ENCODE measurements around the gene SLK.

Gene SLK

GRCh38 chr10:103951183-103951582 is 15.8 kb upstream of the SLK start:
- DNase-seq (ENCODE audit: low spot score) = no peak
- TF ChIP-seq CTCF (IDR thresholded peaks at IDR 0.05; ENCODE audit: extremely low read depth, insufficient read depth, missing control alignments) = no peak
- in situ Hi-C loops (cut with MboI; ENCODE audit: low pct_unique_long_range_greater_than_20kb, low sequenced_read_pairs, unreplicated experiment) = no loop called here

GRCh38 chr10:103951942-103952341 is 15.0 kb upstream of the SLK start:
- in situ Hi-C loops (cut with MboI; ENCODE audit: low pct_unique_long_range_greater_than_20kb, low sequenced_read_pairs, unreplicated experiment) = no loop called here
- TF ChIP-seq CTCF (IDR thresholded peaks at IDR 0.05; ENCODE audit: extremely low read depth, insufficient read depth, missing control alignments) = no peak
- no peak for DNase-seq (ENCODE audit: low spot score)

- DNase-seq (ENCODE audit: low spot score) = no peak
- TF ChIP-seq CTCF (IDR thresholded peaks at IDR 0.05; ENCODE audit: extremely low read depth, insufficient read depth, missing control alignments) = no peak
- in situ Hi-C loops (cut with MboI; ENCODE audit: low pct_unique_long_range_greater_than_20kb, low sequenced_read_pairs, unreplicated experiment) = no loop called here
Observed at GRCh38 chr10:103954543-103954942, 12.4 kb upstream of the SLK start.

- no peak for TF ChIP-seq CTCF (IDR thresholded peaks at IDR 0.05; ENCODE audit: extremely low read depth, insufficient read depth, missing control alignments)
- in situ Hi-C loops (cut with MboI; ENCODE audit: low pct_unique_long_range_greater_than_20kb, low sequenced_read_pairs, unreplicated experiment) = no loop called here
- DNase-seq (ENCODE audit: low spot score) = no peak
Observed at GRCh38 chr10:103958996-103959395, 7.9 kb upstream of the SLK start.

- no peak for TF ChIP-seq CTCF (IDR thresholded peaks at IDR 0.05; ENCODE audit: extremely low read depth, insufficient read depth, missing control alignments)
- DNase-seq (ENCODE audit: low spot score) = no peak
- in situ Hi-C loops (cut with MboI; ENCODE audit: low pct_unique_long_range_greater_than_20kb, low sequenced_read_pairs, unreplicated experiment) = no loop called here
Observed at GRCh38 chr10:103960103-103960502, 6.8 kb upstream of the SLK start.

GRCh38 chr10:103967448-103968071 is 620 bp downstream of the SLK start:
- no peak for TF ChIP-seq CTCF (IDR thresholded peaks at IDR 0.05; ENCODE audit: extremely low read depth, insufficient read depth, missing control alignments)
- in situ Hi-C loops (cut with MboI; ENCODE audit: low pct_unique_long_range_greater_than_20kb, low sequenced_read_pairs, unreplicated experiment) = no loop called here
- DNase-seq (ENCODE audit: low spot score) = peak; percentile 72
